ENCODE data around the gene TRIP13.
"Not testable (repeated sequence)": the region's sequence is repeated elsewhere in the genome, so short reads cannot be mapped to it uniquely, and the experiment has no call there.

The TRIP13 gene

DNA sequence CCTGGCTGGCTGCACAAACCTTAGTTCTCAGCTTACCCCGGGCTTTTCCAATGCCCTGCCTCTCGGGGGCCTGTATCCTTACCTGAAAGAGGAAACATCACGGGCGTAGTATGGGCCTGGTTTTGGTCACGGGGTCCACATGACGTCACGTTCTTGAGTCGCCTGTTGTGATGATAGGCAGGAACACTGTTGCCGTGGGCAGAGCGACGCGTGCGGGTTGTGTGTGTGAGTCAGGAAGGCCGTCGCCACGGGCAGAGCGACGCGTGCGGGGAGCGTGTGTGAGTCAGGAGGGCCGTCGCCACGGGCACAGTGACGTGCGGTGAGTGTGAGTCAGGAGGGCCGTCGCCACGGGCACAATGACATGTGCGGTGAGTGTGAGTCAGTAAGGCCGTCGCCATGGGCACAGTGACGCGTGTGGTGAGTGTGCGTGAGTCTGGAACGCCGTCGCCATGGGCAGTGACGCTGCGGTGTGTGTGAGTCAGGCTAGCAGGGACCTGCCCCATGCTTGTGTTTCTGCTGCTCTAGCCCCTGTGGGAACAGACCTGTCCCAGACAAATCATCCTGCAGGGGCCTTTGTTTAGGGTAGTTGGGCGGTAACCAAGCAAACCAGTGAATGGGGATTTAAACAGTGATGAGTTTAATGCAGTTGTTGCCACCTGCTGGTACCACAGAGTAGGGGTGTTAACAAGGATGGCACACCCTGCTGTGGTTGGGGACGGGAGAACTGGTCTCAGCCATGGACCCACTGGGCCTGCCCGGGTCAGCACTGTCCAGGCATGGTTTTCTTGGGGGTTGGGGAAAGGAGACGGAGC, 19.8 kb downstream of the TRIP13 start:
- TF ChIP-seq, protein P1, sequence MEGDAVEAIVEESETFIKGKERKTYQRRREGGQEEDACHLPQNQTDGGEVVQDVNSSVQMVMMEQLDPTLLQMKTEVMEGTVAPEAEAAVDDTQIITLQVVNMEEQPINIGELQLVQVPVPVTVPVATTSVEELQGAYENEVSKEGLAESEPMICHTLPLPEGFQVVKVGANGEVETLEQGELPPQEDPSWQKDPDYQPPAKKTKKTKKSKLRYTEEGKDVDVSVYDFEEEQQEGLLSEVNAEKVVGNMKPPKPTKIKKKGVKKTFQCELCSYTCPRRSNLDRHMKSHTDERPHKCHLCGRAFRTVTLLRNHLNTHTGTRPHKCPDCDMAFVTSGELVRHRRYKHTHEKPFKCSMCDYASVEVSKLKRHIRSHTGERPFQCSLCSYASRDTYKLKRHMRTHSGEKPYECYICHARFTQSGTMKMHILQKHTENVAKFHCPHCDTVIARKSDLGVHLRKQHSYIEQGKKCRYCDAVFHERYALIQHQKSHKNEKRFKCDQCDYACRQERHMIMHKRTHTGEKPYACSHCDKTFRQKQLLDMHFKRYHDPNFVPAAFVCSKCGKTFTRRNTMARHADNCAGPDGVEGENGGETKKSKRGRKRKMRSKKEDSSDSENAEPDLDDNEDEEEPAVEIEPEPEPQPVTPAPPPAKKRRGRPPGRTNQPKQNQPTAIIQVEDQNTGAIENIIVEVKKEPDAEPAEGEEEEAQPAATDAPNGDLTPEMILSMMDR (conservative IDR thresholded peaks at IDR 0.05; ENCODE audit: low read depth, low read length) = peak; percentile 32
- peak; percentile 86 for DNase-seq (ENCODE audit: low read depth)
- peak overlapping the region; percentile 14 for H3K4me3 ChIP-seq (ENCODE audit: low read depth, low read length)

DNA sequence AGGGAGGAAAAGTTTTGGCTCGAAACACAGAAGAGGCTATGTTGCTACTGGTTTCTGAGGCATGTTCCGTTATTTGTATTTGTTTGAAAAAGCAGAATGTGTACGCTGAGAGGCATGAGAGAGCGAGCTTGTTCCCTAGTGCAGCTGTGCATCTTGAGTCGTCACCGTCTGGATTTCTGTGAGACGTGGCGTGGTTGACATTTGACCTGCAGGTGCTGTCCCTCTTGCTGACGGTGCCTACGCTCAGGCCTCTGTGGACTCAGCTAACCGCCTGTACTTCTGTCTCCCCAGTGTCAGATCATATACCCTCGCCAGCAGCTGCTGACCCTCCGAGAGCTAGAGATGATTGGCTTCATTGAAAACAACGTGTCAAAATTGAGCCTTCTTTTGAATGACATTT, 21.5 kb downstream of the TRIP13 start:
- no peak overlapping the region for H3K4me3 ChIP-seq (ENCODE audit: low read depth, low read length)
- TF ChIP-seq, protein P1 (conservative IDR thresholded peaks at IDR 0.05; ENCODE audit: low read depth, low read length) = no peak
- DNase-seq (ENCODE audit: low read depth) = no peak

DNA sequence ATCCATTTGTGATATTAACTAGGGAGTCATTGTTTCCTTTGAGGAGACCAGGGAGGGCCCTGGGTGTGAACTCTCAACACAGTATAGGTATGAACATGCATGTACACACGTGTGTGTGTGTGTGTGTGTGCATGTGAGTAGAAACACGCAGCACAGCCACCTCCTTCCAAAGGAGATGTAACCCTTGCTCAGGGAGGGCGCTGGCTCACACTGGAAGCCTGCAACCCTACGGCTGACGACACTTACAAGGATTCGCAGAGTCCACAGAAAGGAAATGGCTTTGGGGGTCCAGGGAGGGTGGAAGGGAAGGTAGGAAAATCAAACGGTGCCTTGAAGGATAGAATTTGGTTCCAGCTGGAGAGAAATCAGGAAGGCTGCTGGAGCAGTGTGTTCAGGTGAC, 21.9 kb downstream of the TRIP13 start:
- DNase-seq (ENCODE audit: low read depth) = no peak
- TF ChIP-seq, protein P1 (conservative IDR thresholded peaks at IDR 0.05; ENCODE audit: low read depth, low read length) = no peak
- no peak overlapping the region for H3K4me3 ChIP-seq (ENCODE audit: low read depth, low read length)

DNA sequence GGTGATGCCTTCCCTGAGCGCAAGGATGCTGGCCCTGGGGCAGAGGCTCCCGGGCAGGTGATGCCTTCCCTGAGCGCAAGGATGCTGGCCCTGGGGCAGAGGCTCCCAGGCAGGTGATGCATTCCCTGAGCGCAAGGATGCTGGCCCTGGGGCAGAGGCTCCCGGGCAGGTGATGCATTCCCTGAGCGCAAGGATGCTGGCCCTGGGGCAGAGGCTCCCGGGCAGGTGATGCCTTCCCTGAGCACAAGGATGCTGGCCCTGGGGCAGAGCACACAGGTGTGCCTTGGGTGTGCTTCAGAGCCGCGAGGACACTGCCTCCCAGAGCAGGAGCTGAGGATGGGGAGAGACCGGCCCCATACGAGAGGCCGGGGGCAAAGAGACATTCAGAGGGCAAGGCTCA, 22.7 kb downstream of the TRIP13 start:
- H3K4me3 ChIP-seq (ENCODE audit: low read depth, low read length); DNase-seq (ENCODE audit: low read depth): not testable (repeated sequence)

DNA sequence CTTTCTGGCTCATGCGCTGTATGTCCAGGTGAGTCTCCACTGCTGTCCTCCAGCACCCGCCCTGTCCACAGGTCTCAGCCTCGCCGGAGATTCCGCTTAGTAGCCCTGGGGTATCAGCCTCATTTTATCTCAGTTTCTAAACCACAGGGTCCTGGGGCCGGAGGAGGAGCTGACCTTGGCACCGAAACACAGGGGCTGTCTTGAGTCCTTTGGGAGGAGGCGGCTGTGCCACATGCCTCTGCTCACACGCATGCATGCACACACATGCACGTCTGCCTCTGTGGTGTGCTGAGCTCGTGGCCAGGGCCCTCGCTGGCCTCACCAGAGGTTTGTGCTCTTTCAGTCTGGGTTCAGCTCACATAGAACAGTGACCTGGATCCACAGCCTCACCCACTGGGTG, 23.3 kb downstream of the TRIP13 start:
- TF ChIP-seq, protein P1 (conservative IDR thresholded peaks at IDR 0.05; ENCODE audit: low read depth, low read length) = no peak
- no peak for DNase-seq (ENCODE audit: low read depth)
- H3K4me3 ChIP-seq (ENCODE audit: low read depth, low read length) = no peak overlapping the region

DNA sequence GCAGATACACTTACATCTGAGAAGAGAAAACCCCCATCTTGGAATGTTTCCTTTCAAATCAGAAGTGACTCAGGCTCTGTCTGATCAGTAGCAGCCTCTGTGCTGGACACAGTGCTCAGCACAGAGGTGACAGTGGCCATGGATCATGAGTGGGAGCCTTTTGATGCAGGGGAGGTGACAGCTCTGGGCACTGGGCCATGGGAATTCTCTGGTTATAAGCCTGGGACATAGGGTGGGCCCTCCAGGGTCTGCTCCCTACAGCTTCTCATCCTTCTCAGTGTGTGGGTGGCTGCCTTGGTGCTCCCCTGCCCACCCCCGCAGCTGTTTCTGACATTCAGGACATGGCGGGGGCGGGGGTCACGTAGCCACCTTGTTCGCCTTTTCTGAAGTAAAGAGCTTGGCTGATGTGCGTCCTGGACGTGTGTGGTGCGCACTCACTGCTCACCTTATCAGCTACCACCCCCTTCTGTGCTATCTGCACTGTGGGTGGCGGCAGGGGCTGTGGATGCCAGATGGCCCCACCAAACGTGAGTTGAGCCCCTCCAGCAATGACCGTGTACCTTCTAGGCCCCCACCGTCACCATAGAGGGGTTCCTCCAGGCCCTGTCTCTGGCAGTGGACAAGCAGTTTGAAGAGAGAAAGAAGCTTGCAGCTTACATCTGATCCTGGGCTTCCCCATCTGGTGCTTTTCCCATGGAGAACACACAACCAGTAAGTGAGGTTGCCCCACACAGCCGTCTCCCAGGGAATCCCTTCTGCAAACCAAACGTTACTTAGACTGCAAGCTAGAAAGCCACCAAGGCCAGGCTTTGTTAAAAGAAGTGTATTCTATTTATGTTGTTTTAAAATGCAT, 24.0 kb downstream of the TRIP13 start:
- TF ChIP-seq, protein P1 (conservative IDR thresholded peaks at IDR 0.05; ENCODE audit: low read depth, low read length) = no peak
- no peak for DNase-seq (ENCODE audit: low read depth)
- H3K4me3 ChIP-seq (ENCODE audit: low read depth, low read length) = no peak overlapping the region

DNA sequence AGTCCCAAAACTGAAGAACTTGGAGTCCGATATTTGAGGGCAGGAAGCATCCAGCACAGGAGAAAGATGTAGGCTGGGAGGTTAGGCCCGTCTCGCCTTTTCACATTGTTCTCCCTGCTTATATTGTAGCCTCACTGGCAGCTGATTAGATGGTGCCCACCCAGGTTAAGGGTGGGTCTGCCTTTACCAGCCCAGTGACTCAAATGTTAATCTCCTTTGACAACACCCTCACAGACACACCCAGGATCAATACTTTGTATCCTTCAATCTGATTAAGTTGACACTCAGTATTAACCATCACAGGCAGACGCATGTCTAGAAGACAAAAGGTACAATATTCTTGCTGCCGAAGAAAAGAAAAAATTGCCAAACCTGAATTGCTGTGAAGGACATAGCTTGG, 26.0 kb downstream of the TRIP13 start:
- H3K4me3 ChIP-seq (ENCODE audit: low read depth, low read length); DNase-seq (ENCODE audit: low read depth): not testable (repeated sequence)

Data from choroid plexus epithelial cell (primary cell).